GM20431 (cell line): ENCODE data around the gene SAXO2.
"Not testable (repeated sequence)": the region's sequence is repeated elsewhere in the genome, so short reads cannot be mapped to it uniquely, and the experiment has no call there.

ENCODE experiments used
- in situ Hi-C: fragments of 300-500 bp; cut with MseI, MboI; formaldehyde crosslinking; loops from one replicate; pipeline ENCODE4 v1.15.0; 2020; ENCODE audit warnings: low sequenced_read_pairs; ENCODE audit not compliant: unreplicated experiment

SAXO2 gene

DNA sequence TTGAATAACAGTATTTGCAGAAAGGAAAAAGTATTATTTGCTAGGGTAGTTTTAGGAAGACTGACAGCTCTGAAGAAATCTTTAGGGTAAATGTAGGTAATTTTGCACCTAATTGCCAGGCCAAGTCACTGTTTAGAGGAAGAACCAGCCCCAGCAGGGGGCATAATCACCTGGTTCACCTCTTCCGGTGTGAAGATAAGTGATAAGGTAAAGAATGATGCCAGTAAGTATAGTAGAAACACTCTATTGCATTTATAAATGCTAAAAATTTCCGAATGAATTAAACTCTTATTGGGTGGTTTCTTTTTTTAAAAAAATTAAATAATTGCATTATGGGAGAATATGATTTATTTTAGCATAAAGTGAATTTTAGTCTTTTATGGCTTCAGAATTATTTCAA is 21.8 kb downstream of the SAXO2 start:
- in situ Hi-C loops = not testable (repeated sequence)

DNA sequence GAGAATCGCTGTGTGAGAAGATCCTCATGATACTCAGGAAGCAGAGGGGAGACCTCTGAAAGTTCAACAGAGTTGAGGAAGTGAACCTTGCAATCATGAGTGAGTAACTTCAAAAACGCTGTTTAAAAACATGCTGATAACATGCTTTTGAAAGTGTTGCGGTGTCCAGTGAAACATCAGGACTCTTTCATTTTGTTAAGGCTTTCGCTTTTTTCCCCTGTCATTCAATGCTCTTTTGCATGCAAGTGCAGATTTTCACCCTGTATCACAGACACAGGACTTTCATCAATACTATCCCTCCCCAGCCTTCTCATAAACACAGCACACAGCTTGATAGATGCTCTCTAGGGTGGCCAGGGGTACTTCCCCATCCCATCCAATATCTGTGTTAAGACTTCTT is 23.9 kb downstream of the SAXO2 start:
- in situ Hi-C loops = not testable (repeated sequence)

GRCh38 chr15:82288202-82288601 is 25.6 kb downstream of the SAXO2 start:
- in situ Hi-C loops = not testable (repeated sequence)

- in situ Hi-C loops = no loop called here
Measured at GRCh38 chr15:82292271-82292670, 29.7 kb downstream of the SAXO2 start.

DNA sequence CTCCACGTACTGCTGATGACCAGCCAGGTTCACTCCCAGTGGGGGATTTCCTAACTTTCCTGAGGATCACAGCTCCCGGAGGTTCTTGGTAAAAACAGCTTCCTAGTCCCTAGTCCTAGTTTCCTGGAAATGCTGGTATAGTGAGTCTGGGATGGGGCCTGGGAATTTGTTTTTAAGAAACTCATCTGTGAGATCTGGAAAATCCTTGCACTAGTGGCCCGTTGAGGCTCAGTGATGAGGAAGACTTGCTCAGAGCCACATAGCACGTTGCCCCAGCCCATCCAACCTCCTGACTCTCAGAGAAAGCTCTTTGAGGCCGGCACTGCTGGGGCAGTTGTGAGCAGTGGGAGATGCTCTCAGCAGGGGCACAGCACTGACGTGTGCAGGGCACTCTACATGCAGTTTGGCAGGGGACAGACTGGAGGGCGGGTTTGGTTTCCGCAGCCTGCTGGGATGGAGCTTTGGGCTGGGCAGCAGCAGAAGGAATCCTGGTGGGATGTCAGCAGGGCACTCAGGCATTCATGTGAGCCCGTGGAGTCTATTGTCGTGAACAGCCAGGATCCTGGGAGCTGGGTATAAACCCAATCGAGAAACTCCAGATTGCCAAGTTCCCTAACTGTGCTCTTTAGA is 31.6 kb downstream of the SAXO2 start:
- in situ Hi-C loops = no loop called here

DNA sequence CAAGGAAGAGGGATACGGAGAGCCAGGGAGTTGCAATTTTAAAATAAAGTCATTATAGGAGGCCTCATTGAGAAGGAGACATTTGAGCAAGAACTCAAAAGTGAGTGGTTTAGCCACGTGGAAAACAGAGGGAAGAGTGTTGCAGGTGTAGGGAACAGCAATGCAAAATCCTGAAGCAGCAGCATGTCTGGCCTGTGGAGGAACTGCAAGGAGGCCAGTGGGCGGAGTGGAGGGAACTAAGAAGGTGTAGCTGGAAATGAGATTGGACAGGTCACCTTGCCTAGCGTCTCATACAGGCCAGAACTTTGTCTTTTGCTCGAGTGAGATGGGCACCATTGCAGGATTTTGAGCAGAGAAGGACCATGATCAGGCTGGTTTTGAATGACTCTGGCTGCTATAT is 34.9 kb downstream of the SAXO2 start:
- in situ Hi-C loops = no loop called here

GRCh38 chr15:82298032-82298431 is 35.4 kb downstream of the SAXO2 start:
- in situ Hi-C loops = no loop called here

GRCh38 chr15:82298520-82298919 is 35.9 kb downstream of the SAXO2 start:
- in situ Hi-C loops = no loop called here

- in situ Hi-C loops = not testable (repeated sequence)
Measured at GRCh38 chr15:82299511-82299914, 36.9 kb downstream of the SAXO2 start.

GRCh38 chr15:82300326-82300725 is 37.7 kb downstream of the SAXO2 start:
- in situ Hi-C loops = not testable (repeated sequence)

DNA sequence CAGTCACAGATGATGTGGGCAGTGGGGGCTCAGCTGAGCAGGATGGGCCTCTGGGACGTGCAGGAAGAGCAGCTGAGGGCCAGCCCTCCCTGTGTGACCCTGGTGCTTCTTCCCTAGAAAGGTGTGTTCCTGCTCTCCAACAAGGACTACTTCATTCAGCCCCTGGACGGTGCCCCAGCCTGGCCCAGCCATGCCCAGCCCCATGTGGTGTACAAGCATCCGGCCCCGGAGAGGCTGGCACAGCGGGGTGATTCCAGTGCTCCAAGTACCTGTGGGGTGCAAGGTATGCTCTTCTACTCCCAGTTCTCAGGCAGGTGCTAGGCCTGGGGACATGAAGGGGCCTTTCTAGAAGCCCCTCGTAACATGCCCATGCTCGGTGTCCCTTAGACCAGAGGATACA is 38.3 kb downstream of the SAXO2 start:
- in situ Hi-C loops = no loop called here

DNA sequence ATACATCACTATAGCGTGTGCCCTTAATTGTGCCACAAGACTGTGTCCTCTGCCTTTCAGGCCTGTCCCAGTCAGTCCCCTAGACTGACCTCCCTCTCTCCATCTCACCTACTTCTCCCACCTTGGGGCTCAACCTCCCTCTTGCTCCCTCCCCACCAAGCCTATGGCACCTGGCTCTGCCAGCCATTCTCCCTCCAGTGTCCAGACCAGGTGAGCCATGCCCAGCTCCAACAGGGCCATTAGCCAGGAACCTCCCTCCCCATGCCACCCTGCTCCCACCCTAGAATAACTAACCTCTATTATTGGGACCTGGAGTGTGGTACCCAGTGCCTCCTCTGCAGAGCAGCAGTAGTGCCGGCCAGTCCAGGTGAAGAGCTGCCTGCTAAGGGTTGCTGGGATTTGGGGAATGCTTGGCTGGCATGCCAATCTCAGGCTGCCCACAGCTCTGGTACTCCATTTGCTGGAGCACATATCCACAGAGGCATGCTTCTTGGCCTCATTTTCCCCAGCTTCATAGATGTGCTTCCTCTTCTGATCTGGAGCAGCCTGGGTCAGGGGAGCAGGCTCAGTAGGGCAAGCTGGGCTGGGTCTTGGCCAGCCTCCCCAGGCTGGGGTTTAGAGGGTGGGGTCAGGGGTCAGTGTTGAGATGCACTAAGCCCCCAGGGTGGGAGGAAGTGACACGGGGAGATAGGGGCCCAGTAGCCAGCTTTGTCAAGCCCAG is 38.8 kb downstream of the SAXO2 start:
- in situ Hi-C loops = no loop called here

GRCh38 chr15:82303956-82304777 is 41.5 kb downstream of the SAXO2 start:
- in situ Hi-C loops = no loop called here

- in situ Hi-C loops = no loop called here
Measured at GRCh38 chr15:82304778-82305090, 42.1 kb downstream of the SAXO2 start.

- in situ Hi-C loops = no loop called here
Measured at GRCh38 chr15:82305621-82306048, 43.0 kb downstream of the SAXO2 start.

DNA sequence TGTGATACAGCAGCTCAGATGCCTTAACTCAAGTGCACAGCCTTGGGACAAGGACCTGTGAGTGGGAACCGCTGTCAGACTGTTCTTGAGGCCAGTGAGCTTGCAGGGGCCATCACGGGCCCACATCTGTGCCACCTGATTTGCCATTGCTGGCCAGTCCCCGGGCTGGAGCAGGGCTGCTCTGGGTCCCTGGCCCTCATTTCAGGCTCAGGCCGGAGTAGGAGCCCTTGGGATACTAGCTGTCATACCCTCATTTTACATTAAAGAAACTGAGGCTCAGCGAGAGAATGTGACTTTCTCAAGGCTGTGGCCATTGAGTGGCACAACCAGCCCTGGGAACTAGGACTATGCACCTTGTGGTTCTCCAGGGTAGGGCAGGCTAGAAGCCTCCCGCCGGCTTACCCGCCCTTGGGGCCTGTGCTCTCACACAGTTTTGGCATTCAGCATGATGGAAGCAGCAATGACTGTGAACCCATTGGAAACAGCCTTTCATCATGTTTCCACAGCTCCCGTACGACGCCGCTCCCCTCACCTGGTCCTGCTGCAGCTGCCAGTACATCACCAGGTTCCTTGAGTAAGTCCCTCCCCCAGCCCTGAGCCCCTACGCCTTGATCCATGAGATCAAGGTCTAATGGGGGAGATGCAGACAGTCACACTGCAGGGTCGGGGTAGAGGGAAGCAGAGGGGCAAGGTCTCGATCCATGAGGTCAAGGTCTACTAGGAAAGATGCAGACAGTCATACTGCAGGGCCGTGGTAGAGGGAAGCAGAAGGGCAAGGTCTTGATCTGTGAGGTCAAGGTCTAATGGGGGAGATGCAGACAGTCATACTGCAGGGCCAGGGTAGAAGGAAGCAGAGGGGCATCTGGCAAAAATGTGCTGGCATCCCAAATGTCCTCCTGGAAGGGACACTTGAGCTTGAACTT is 44.4 kb downstream of the SAXO2 start:
- in situ Hi-C loops = no loop called here

GRCh38 chr15:82307714-82308081 is 45.1 kb downstream of the SAXO2 start:
- in situ Hi-C loops = no loop called here

GRCh38 chr15:82309802-82310201 is 47.2 kb downstream of the SAXO2 start:
- in situ Hi-C loops = no loop called here

DNA sequence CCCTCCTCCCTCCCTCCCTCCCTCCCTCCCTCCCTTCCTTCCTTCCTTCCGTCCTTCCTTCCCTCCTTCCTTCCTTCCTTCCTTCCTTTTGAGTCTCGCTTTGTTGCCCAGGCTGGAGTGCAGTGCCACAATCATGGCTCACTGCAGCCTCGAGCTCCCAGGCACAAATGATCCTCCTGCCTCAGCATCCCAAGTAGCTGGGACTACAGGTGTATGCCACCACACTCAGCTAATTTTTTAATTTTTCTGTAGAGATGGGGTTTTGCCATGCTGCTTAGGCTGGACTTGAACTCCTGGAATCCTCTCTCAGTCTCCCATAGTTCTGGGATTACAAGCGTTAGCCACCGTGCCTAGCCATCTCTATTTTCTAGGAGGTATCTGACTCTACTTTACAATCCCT is 48.7 kb downstream of the SAXO2 start:
- in situ Hi-C loops = not testable (repeated sequence)
